VCaP (cell line): ENCODE measurements around the gene CYB5D1.

Source experiments
- H3K27ac ChIP-seq: fragments of 450-650 bp; 2 replicates; pipeline ENCODE4 v1.5.1; 2017
- CTCF ChIP-seq: fragments of 450-650 bp; conservative IDR thresholded peaks from 2 replicates; pipeline ENCODE4 v1.5.1; 2017; ENCODE audit warnings: mild to moderate bottlenecking, moderate library complexity

Gene CYB5D1

GRCh38 chr17:7882629-7883028, 24.8 kb downstream of the CYB5D1 start:
- no peak for TF ChIP-seq CTCF
- H3K27ac ChIP-seq, result peak overlapping the region; percentile 97

- peak overlapping the region; percentile 97 for H3K27ac ChIP-seq
- TF ChIP-seq CTCF, result no peak
These were observed 26.1 kb downstream of the CYB5D1 start for GRCh38 chr17:7883781-7884386.

GRCh38 chr17:7884581-7885366, 27.0 kb downstream of the CYB5D1 start:
- peak overlapping the region; percentile 97 for H3K27ac ChIP-seq
- TF ChIP-seq CTCF, result no peak

GRCh38 chr17:7885367-7886226, 27.8 kb downstream of the CYB5D1 start:
- no peak for TF ChIP-seq CTCF
- H3K27ac ChIP-seq, result peak overlapping the region; percentile 97

- TF ChIP-seq CTCF, result no peak
- H3K27ac ChIP-seq, result peak overlapping the region; percentile 97
These were observed 28.6 kb downstream of the CYB5D1 start for GRCh38 chr17:7886227-7887037.

GRCh38 chr17:7887038-7887481, 29.3 kb downstream of the CYB5D1 start:
- TF ChIP-seq CTCF, result no peak

More at GRCh38 chr17:7887038-7887481, 29.3 kb downstream of the CYB5D1 start:
- H3K27ac ChIP-seq, result peak overlapping the region; percentile 97
